Fibroblast of the conjunctiva (primary cell): ENCODE data around the gene DRC3.
"Not testable (repeated sequence)": the region's sequence is repeated elsewhere in the genome, so short reads cannot be mapped to it uniquely, and the experiment has no call there.

Experiments
- DNase-seq: peaks from one replicate; pipeline ENCODE4 v3.0.0-alpha.2; 2010; ENCODE audit warnings: low read depth

The DRC3 gene

GRCh38 chr17:17941015-17941414 is 31.6 kb upstream of the DRC3 start:
- DNase-seq, result no peak

DNA sequence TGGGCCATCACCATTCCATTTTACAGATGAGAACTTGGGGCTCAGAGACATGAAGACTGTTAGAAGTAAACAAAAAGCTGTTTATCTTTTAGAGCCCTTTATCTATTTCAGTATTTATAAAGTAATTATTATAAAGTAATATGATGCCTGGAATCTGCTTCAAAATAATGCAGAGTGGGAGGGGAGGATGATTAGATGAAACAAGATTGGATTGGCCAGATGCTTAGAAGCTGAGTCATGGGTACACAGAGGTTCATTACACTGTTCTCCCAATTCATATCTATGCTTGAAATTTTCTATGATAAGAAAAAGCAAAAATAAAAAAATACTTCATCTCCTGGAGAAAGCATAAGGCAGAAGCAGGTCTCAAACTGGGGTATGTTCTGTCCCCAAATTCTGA is 29.8 kb upstream of the DRC3 start:
- DNase-seq, result no peak

GRCh38 chr17:17943281-17943984 is 29.2 kb upstream of the DRC3 start:
- no peak for DNase-seq

DNA sequence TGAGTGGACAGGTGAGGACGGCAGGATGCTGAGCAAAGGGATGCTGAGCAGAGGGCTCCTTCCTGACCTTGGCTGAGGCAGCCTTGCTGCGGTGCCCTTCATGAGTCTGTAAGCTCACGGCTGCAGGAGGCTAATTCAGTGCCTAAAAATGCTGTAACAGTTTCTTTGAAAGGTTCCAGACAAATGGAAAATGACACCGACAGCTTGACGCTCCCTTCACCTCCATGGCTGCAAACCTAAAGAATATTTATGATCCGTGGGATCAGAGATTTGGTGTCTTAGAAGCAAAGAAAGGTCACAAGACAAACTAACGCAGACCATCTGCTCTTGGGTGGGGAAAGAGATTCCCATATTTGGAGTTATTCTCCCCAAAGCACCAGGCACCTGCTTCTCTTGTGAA is 28.4 kb upstream of the DRC3 start:
- no peak for DNase-seq

- DNase-seq, result no peak
These were observed 27.9 kb upstream of the DRC3 start for GRCh38 chr17:17944743-17945142.

DNA sequence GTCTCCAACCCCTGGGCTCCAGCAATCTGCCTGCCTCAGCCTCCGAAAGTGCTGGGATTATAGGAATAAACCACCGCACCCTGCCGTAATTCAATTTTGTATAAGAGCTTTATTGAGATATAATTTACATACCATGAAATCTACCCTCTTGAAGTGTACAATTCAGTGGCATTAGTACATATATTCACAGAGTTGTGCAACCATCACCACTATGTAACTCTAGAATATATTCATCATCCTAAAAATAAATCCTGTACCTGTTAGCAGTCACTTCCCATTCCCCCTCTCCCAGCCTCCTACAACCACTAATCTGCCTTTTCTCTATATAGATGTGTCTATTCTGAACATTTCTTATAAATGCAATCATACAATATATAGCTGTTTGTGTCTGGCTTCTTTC is 26.6 kb upstream of the DRC3 start:
- DNase-seq, result no peak

GRCh38 chr17:17947309-17947708 is 25.4 kb upstream of the DRC3 start:
- no peak for DNase-seq

- DNase-seq, result no peak
These were observed 24.7 kb upstream of the DRC3 start for GRCh38 chr17:17947966-17948365.

GRCh38 chr17:17950347-17950746 is 22.3 kb upstream of the DRC3 start:
- DNase-seq, result no peak

- no peak for DNase-seq
These were observed 21.9 kb upstream of the DRC3 start for GRCh38 chr17:17950806-17951205.

DNA sequence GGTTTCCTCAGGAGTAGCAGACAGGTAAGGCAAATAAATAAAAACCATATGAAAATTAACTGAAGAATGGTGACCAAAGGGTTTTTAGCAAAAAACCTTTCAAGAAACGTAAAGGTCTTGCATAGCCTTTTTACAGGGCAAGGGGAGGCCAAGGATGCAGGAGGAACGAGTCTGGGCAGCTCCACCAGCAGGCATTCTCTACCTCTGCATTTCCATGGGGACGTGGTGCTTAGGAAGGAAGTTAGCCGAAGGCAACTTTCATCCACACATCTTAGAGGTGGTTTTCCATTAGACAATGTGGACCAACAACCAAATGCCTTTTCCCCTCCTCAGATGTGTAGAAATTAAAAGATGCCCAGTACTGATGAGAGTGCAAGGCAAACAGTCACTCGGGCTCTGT is 21.1 kb upstream of the DRC3 start:
- DNase-seq, result no peak

- DNase-seq, result no peak
These were observed 20.0 kb upstream of the DRC3 start for GRCh38 chr17:17952691-17953090.

DNA sequence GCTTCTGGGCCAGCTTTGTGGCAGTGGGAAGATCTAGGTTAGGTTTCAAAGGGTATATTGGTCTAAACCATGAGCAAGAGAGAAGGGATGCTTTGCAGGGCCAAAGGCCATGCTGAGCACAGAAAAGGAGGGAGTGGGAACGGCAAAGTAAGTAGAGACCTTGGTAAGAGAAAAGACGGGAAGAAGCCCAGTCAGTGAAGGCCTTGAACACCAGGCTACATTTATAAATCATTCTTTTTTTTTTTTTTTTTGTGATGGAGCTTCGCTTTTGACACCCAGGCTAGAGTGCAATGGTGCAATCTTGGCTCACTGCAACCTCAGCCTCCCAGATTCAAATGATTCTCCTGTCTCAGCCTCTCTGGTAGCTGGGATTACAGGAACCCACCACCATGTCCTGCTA is 18.6 kb upstream of the DRC3 start:
- DNase-seq, result no peak

DNA sequence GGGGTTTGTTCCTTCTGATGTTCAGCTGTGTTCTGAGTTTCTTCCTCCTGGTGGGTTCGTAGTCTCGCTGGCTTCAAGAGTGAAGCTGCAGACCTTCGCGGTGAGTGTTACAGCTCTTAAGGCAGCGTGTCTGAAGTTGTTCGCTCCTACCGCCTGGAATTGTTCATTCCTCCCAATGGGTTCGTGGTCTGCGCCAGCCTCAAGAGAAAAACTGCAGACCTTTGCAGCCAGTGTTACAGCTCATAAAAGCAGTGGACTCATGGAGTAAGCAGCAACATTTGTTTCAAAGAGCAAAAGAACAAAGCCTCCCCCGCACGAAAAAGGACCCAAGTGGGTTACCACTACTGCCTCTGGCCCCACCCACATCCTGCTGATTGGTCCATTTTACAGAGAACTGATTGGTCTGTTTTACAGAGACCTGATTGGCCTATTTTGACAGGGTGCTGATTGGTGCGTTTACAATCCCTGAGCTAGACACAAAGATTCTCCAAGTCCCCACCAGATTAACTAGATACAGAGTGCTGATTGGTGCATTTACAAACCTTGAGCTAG is 16.8 kb upstream of the DRC3 start:
- DNase-seq, result not testable (repeated sequence)

GRCh38 chr17:17957584-17957916 is 15.1 kb upstream of the DRC3 start:
- DNase-seq, result no peak

GRCh38 chr17:17958982-17959381 is 13.7 kb upstream of the DRC3 start:
- DNase-seq, result no peak

DNA sequence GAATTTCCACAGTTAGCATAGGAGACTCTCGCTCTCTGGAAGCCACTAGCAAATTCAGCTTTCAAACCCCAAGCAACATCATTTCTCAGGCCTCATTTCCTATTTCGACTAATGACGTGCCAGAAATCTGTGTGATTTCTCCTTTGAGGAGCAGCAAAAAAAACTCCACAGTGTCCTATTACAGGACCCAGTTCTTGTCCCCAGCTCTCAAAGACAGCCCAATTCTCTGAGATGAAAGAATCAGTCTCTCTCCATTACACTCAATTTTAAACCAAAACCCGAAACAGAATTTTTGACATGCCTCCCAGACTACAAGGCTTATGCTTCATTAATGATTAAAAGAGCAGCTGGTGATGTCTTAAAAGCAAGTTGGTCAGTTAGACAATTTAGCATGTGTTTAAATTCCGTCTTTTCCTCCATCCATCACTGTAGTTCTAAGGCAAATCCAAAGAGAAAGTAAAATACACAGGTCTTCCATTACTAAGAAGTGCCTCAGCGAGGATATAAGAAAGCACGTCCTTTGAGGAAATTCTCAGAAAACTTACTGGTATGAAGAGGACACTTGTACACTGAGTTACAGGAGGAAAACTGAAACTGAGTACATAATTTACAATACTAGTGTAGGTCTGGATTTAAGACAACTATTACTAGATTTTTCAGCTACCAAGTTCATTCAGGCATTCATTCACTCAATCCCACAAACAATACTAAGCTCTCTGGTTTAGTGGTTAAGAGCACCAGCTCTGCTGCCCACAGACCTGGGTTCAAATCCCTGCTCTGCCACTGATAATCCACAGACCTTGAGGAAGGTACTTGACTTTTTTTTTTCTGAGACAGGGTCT is 12.9 kb upstream of the DRC3 start:
- peak; percentile 24 for DNase-seq

- no peak for DNase-seq
These were observed 12.1 kb upstream of the DRC3 start for GRCh38 chr17:17960500-17961030.

- no peak for DNase-seq
These were observed 9.6 kb upstream of the DRC3 start for GRCh38 chr17:17963066-17963465.

DNA sequence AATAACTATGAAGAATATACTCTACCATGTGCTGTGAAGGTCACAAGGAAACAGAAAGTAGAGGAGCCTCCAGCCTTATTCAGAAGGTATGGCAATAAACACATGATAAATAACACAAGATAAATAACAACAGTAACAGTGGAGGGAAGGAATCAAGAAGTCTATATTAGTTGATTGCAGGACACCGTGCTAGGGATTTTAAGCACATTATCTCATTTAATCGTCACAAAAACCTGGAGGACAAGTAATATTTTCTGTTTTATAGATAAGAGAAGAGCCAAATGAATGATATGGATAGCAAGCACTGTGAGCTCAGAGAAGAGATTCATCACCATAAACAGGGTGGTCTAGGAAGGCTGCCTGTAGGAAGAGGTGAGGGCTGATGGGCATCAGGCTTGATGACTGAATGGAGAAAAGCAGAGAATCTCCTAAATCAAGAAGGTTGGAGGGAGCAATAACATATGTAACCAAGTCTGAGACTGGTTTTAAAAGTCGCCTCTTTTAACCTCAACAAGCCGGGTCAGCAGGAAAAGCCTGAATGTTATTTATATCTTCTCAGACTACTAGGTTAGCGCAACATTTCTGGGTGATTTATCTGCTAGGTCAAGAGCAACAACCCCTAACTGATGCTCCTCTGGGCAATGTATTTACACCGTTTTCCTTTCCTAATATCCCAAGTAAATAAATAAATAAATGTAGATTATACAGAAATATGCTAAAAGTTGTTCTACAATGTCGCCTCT is 8.8 kb upstream of the DRC3 start:
- DNase-seq, result no peak

GRCh38 chr17:17964710-17965109 is 8.0 kb upstream of the DRC3 start:
- DNase-seq, result no peak

DNA sequence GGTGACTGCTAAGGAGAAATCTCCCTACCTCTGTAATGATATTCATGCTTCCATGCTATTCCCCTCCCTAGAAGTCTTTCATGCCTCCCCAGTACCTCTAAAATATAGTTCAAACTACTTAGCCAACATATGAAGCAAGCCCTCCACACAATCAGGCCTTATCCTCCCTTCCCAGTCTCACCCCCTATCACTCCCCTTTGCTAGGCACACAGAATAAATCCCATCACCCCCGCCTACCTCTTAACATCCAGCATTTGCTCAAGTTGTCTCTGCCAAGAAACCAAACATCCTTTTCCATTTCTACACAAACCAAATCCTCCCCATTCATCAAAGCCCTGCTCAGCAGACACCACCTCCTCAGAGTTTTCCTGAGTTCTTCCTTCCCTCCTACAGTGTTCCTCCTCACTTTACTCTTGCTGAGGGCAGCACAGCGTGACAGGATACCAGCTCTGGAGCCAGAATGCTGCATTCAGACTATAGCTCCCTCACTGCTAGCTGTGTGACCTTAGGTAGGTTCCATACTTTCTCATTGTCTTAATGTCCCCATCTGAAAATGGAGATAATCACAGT is 7.4 kb upstream of the DRC3 start:
- no peak for DNase-seq
